K562 (cell line): ENCODE measurements around the gene SLC22A7. TPM values are rescaled to one million over a fixed set of nuclear protein-coding genes. Genes with fewer than 3 reads are reported as not detected.

Source experiments
- ADNP ChIP-seq: fragments of 200-800 bp; sonication (Bioruptor generic); IDR thresholded peaks from 2 replicates; pipeline ENCODE4 v1.6.1; 2016; ENCODE audit warnings: missing genetic modification characterization, missing compliant biosample characterization
- ARHGAP35 ChIP-seq: fragments of 450-650 bp; IDR thresholded peaks from 2 replicates; pipeline ENCODE4 v1.6.1; 2018; ENCODE audit not compliant: partially characterized antibody
- ASH1L ChIP-seq: fragments of 450-650 bp; IDR thresholded peaks from 2 replicates; pipeline ENCODE4 v1.6.1; 2018; ENCODE audit warnings: borderline replicate concordance, mild to moderate bottlenecking, low read depth; ENCODE audit not compliant: partially characterized antibody
- ATF6 ChIP-seq: sonication (generic); formaldehyde crosslinking; IDR thresholded peaks from 2 replicates; pipeline ENCODE4 v1.4.0; 2020; ENCODE audit warnings: mild to moderate bottlenecking, missing genetic modification reagents
- BCL6 ChIP-seq: fragments of 250-450 bp; sonication (Bioruptor Pico); IDR thresholded peaks from 2 replicates; pipeline ENCODE4 v1.4.0; 2020
- CHD4 ChIP-seq: fragments of 200-600 bp; sonication (generic); IDR thresholded peaks from 3 replicates; pipeline ENCODE4 v1.6.1; 2012; ENCODE audit warnings: low read depth, mild to moderate bottlenecking, mixed read lengths, low read length, inconsistent platforms; ENCODE audit not compliant: insufficient read depth, insufficient replicate concordance, poor library complexity, severe bottlenecking
- COPS2 ChIP-seq: fragments of 450-650 bp; conservative IDR thresholded peaks from 2 replicates; pipeline ENCODE4 v1.6.1; 2016; ENCODE audit warnings: mild to moderate bottlenecking, moderate library complexity
- DIDO1 ChIP-seq: fragments of 450-650 bp; IDR thresholded peaks from 2 replicates; pipeline ENCODE4 v1.6.1; 2016; ENCODE audit warnings: low read depth, missing biosample characterization, missing genetic modification characterization
- EGR1 ChIP-seq: fragments of 450-650 bp; conservative IDR thresholded peaks from 2 replicates; pipeline ENCODE4 v1.6.1; 2017; ENCODE audit warnings: mild to moderate bottlenecking
- KLF1 ChIP-seq: fragments of 450-650 bp; IDR thresholded peaks from 2 replicates; pipeline ENCODE4 v1.6.1; 2016; ENCODE audit warnings: missing genetic modification characterization, missing compliant biosample characterization
- L3MBTL2 ChIP-seq: fragments of 450-650 bp; IDR thresholded peaks from 2 replicates; pipeline ENCODE4 v1.6.1; 2016; ENCODE audit warnings: mild to moderate bottlenecking, moderate library complexity
- NR0B1 ChIP-seq: fragments of 450-650 bp; IDR thresholded peaks from one replicate; pipeline ENCODE4 v1.6.1; 2018; ENCODE audit warnings: mild to moderate bottlenecking, moderate library complexity; ENCODE audit not compliant: partially characterized antibody
- SMARCB1 ChIP-seq: IDR thresholded peaks from 2 replicates; pipeline ENCODE4 v1.6.1; 2011; ENCODE audit warnings: improper control_type of control experiment, low read depth; ENCODE audit not compliant: insufficient read length
- U2AF1 ChIP-seq: fragments of 200-400 bp; formaldehyde crosslinking; optimal IDR thresholded peaks from 2 replicates; pipeline ENCODE3; 2017; ENCODE audit warnings: mild to moderate bottlenecking, low read depth, low read length, moderate library complexity
- ZKSCAN3 ChIP-seq: fragments of 250-450 bp; sonication (Bioruptor Pico); IDR thresholded peaks from 2 replicates; pipeline ENCODE4 v1.4.0; 2020
- ZNF717 ChIP-seq: fragments of 250-450 bp; sonication (Bioruptor Pico); IDR thresholded peaks from 2 replicates; pipeline ENCODE4 v1.5.0; 2021
- polyA plus RNA-seq, 8 experiments: library from polyadenylated mRNA; depleted of rRNA in 4 of 8; stranded (reverse) in 5 of 8; unstranded in 3 of 8; fragments of >200 nt; fragmentation: Nextera tagmentation in 2 of 8; fragmentation: Illumina TruSeq in 1 of 8; extraction: Ambion mirVana in 2 of 8; extraction: Trizol in 1 of 8; gene quantifications; 2 replicates each; pipeline versions ENCODE4 v1.2.1 to v1.2.3, GENCODE V29; 2011 to 2014; ENCODE audit warnings: inconsistent platforms in 1 of 8, missing spikeins in 1 of 8
- total RNA-seq, 7 experiments: library from RNA; depleted of rRNA in 6 of 7; stranded (reverse); fragments of >200 nt in 6 of 7; fragmentation: Illumina TruSeq in 2 of 7; extraction: Trizol in 2 of 7; gene quantifications; 2 replicates each; pipeline versions ENCODE4 v1.2.1 to v1.2.3, GENCODE V29; 2011 to 2021; ENCODE audit warnings: low replicate concordance in 1 of 7
- TF ChIP-seq, protein P1 (sequence below): sonication (generic); formaldehyde crosslinking; IDR thresholded peaks from 2 replicates; pipeline ENCODE4 v1.8.0; 2023; ENCODE audit warnings: mild to moderate bottlenecking, missing genetic modification reagents
- TF ChIP-seq, protein P2 (sequence below): fragments of 450-650 bp; conservative IDR thresholded peaks from 2 replicates; pipeline ENCODE4 v1.6.1; 2016; ENCODE audit warnings: missing genetic modification characterization, low read depth, mild to moderate bottlenecking, missing compliant biosample characterization, moderate library complexity

The SLC22A7 gene
- total and polyA plus RNA-seq, 9 of the 15 experiments (the other 6 are each of a cell fraction or from before 2014, with no cell fraction given), result not detected

GRCh38 chr6:43263314-43264178 lies 34.5 kb upstream of the SLC22A7 start (continued):
- TF ChIP-seq NR0B1 (no peak), ASH1L (no peak), CHD4 (no peak), ARHGAP35 (no peak), ZKSCAN3 (CRISPR knock-in tag) (no peak), DIDO1 (tag) (no peak), KLF1 (tag) (no peak), ATF6 (CRISPR knock-in tag) (no peak), SMARCB1 (no peak), ADNP (no peak), COPS2 (no peak), L3MBTL2 (peak; percentile 36; the same call in 1 of the 2 replicates), ZNF717 (CRISPR knock-in tag) (no peak), BCL6 (CRISPR knock-in tag) (no peak), EGR1 (no peak), U2AF1 (no peak)
- TF ChIP-seq, protein P1, sequence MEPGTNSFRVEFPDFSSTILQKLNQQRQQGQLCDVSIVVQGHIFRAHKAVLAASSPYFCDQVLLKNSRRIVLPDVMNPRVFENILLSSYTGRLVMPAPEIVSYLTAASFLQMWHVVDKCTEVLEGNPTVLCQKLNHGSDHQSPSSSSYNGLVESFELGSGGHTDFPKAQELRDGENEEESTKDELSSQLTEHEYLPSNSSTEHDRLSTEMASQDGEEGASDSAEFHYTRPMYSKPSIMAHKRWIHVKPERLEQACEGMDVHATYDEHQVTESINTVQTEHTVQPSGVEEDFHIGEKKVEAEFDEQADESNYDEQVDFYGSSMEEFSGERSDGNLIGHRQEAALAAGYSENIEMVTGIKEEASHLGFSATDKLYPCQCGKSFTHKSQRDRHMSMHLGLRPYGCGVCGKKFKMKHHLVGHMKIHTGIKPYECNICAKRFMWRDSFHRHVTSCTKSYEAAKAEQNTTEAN (CRISPR knock-in tag), result no peak
- TF ChIP-seq, protein P2, sequence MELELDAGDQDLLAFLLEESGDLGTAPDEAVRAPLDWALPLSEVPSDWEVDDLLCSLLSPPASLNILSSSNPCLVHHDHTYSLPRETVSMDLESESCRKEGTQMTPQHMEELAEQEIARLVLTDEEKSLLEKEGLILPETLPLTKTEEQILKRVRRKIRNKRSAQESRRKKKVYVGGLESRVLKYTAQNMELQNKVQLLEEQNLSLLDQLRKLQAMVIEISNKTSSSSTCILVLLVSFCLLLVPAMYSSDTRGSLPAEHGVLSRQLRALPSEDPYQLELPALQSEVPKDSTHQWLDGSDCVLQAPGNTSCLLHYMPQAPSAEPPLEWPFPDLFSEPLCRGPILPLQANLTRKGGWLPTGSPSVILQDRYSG (tag), result no peak
